WTC11 (cell line): ENCODE data around the gene PCBD1. TPM values are rescaled to one million over a fixed set of nuclear protein-coding genes. Genes with fewer than 3 reads are reported as not detected.

Experiments used
- ATAC-seq: fragments of 200-7000 bp; cut with Tn5 transposase; 2 replicates; pipeline ENCODE4 v1.10.0; 2021; ENCODE audit warnings: mild to moderate bottlenecking, moderate library complexity
- CTCF ChIA-PET: fragments of 300-600 bp; sonication (Branson Sonifier 250); formaldehyde crosslinking; loops from one replicate; lab custom pipeline; 2021; ENCODE audit warnings: antibody characterized with exemption; lab: Charles Lee
- POLR2A ChIA-PET: fragments of 350-600 bp; sonication (Branson Sonifier 250); formaldehyde crosslinking; loops from one replicate; lab custom pipeline; 2021; ENCODE audit warnings: antibody characterized with exemption; lab: Charles Lee
- DNase-seq: peaks from one replicate; pipeline ENCODE4 v3.0.0; 2021; ENCODE audit warnings: low spot score
- H3K27ac Mint-ChIP-seq: 2 replicates; pipeline ENCODE4 v1.8.0; 2021; ENCODE audit warnings: mixed read lengths
- H3K27me3 Mint-ChIP-seq: 2 replicates; pipeline ENCODE4 v1.8.0; 2021; ENCODE audit warnings: low read depth, mild to moderate bottlenecking, moderate library complexity, mixed read lengths
- H3K36me3 Mint-ChIP-seq: 2 replicates; pipeline ENCODE4 v1.8.0; 2021; ENCODE audit warnings: mixed read lengths
- H3K4me1 Mint-ChIP-seq: 2 replicates; pipeline ENCODE4 v1.8.0; 2022; ENCODE audit warnings: mixed read lengths
- H3K4me3 Mint-ChIP-seq: 2 replicates; pipeline ENCODE4 v1.8.0; 2021; ENCODE audit warnings: mild to moderate bottlenecking, moderate library complexity, mixed read lengths
- H3K9me3 Mint-ChIP-seq: 2 replicates; pipeline ENCODE4 v1.8.0; 2021; ENCODE audit warnings: mixed read lengths
- ATF2 ChIP-seq: sonication (generic); formaldehyde crosslinking; IDR thresholded peaks from 2 replicates; pipeline ENCODE4 v1.8.1; 2022; ENCODE audit warnings: low read depth, missing genetic modification reagents, borderline replicate concordance
- CDX4 ChIP-seq: fragments of 250-450 bp; sonication (Bioruptor Pico); IDR thresholded peaks from 2 replicates; pipeline ENCODE4 v1.9.0; 2021; ENCODE audit warnings: moderate library complexity, mild to moderate bottlenecking, inconsistent platforms, borderline replicate concordance
- E2F5 ChIP-seq: sonication (generic); formaldehyde crosslinking; IDR thresholded peaks from 2 replicates; pipeline ENCODE4 v1.8.1; 2022; ENCODE audit warnings: mild to moderate bottlenecking, moderate library complexity, missing genetic modification reagents
- ELF4 ChIP-seq: sonication (generic); formaldehyde crosslinking; IDR thresholded peaks from 2 replicates; pipeline ENCODE4 v1.8.1; 2022; ENCODE audit warnings: low read depth, mild to moderate bottlenecking, moderate library complexity, missing genetic modification reagents
- EMX1 ChIP-seq: fragments of 250-450 bp; sonication (Bioruptor Pico); IDR thresholded peaks from 2 replicates; pipeline ENCODE4 v1.8.0; 2021; ENCODE audit warnings: mild to moderate bottlenecking
- FOXK1 ChIP-seq: sonication (generic); formaldehyde crosslinking; IDR thresholded peaks from 2 replicates; pipeline ENCODE4 v1.8.0; 2022; ENCODE audit warnings: mild to moderate bottlenecking, moderate library complexity, missing genetic modification reagents
- IRF1 ChIP-seq: sonication (generic); formaldehyde crosslinking; IDR thresholded peaks from 2 replicates; pipeline ENCODE4 v1.8.0; 2023; ENCODE audit warnings: missing genetic modification reagents
- KAT7 ChIP-seq: sonication (generic); formaldehyde crosslinking; IDR thresholded peaks from 2 replicates; pipeline ENCODE4 v1.8.1; 2023; ENCODE audit warnings: missing genetic modification reagents, mild to moderate bottlenecking, borderline replicate concordance
- NFATC4 ChIP-seq: fragments of 250-450 bp; sonication (Bioruptor Pico); IDR thresholded peaks from 2 replicates; pipeline ENCODE4 v1.9.0; 2021; ENCODE audit warnings: mild to moderate bottlenecking
- NR1H2 ChIP-seq: sonication (generic); formaldehyde crosslinking; IDR thresholded peaks from 2 replicates; pipeline ENCODE4 v1.9.0; 2021; ENCODE audit warnings: mild to moderate bottlenecking, moderate library complexity, missing genetic modification reagents
- PRDM15 ChIP-seq: sonication (generic); formaldehyde crosslinking; IDR thresholded peaks from 2 replicates; pipeline ENCODE4 v1.8.0; 2022; ENCODE audit warnings: missing genetic modification reagents
- RELA ChIP-seq: sonication (generic); formaldehyde crosslinking; IDR thresholded peaks from 2 replicates; pipeline ENCODE4 v1.8.1; 2022; ENCODE audit warnings: missing genetic modification reagents, mild to moderate bottlenecking, borderline replicate concordance
- SP1 ChIP-seq: sonication (generic); formaldehyde crosslinking; conservative IDR thresholded peaks from 2 replicates; pipeline ENCODE4 v1.8.1; 2022; ENCODE audit warnings: missing genetic modification reagents
- STAT6 ChIP-seq: sonication (generic); formaldehyde crosslinking; conservative IDR thresholded peaks from 2 replicates; pipeline ENCODE4 v1.8.1; 2023; ENCODE audit warnings: mild to moderate bottlenecking, low read depth, missing genetic modification reagents, moderate library complexity
- ZNF219 ChIP-seq: sonication (generic); formaldehyde crosslinking; IDR thresholded peaks from 2 replicates; pipeline ENCODE4 v1.8.0; 2023; ENCODE audit warnings: missing genetic modification reagents, mild to moderate bottlenecking, borderline replicate concordance
- ZNF281 ChIP-seq: sonication (generic); formaldehyde crosslinking; IDR thresholded peaks from 2 replicates; pipeline ENCODE4 v1.8.0; 2023; ENCODE audit warnings: mild to moderate bottlenecking, missing genetic modification reagents
- ZNF317 ChIP-seq: sonication (generic); formaldehyde crosslinking; IDR thresholded peaks from 2 replicates; pipeline ENCODE4 v1.8.1; 2023; ENCODE audit warnings: low read depth, mild to moderate bottlenecking, moderate library complexity, missing genetic modification reagents, borderline replicate concordance
- total RNA-seq: library from RNA; stranded (reverse); gene quantifications from 3 replicates; pipeline ENCODE4 v1.2.3, GENCODE V29; 2021

PCBD1 gene
- total RNA-seq, 1 experiment from 2014 or later, result 32.5 TPM

GRCh38 chr10:70845256-70845655 is 43.1 kb downstream of the PCBD1 start (continued):
- no peak for TF ChIP-seq NFATC4 (CRISPR knock-in tag)
- TF ChIP-seq E2F5 (CRISPR knock-in tag), result no peak
- TF ChIP-seq SP1 (CRISPR knock-in tag), result no peak

- ATAC-seq, result no peak
- TF ChIP-seq KAT7 (no peak), STAT6 (CRISPR knock-in tag) (no peak), NFATC4 (CRISPR knock-in tag) (no peak), ZNF219 (CRISPR knock-in tag) (no peak), NR1H2 (CRISPR knock-in tag) (no peak)
- TF ChIP-seq, all 79 proteins: peak for 0
- H3K27ac Mint-ChIP-seq, result no peak overlapping the region
- CTCF ChIA-PET, result no interaction called here
- no peak overlapping the region for H3K4me3 Mint-ChIP-seq
- no peaks in the 10 kb centered on the region for H3K9me3 Mint-ChIP-seq
- H3K4me1 Mint-ChIP-seq, result no peaks in the 10 kb centered on the region
- DNase-seq, result no peak
- H3K36me3 Mint-ChIP-seq, result peaks cover 28% of the 10 kb centered on the region
- H3K27me3 Mint-ChIP-seq, result no peaks in the 10 kb centered on the region
- POLR2A ChIA-PET, result no interaction called here
These were observed 44.4 kb downstream of the PCBD1 start for GRCh38 chr10:70843776-70844489.

GRCh38 chr10:70843333-70843732 is 45.0 kb downstream of the PCBD1 start:
- Mint-ChIP-seq H3K4me3 (no peak overlapping the region), H3K9me3 (no peaks in the 10 kb centered on the region), H3K4me1 (no peaks in the 10 kb centered on the region), H3K36me3 (peaks cover 30% of the 10 kb centered on the region), H3K27me3 (no peaks in the 10 kb centered on the region), H3K27ac (no peak overlapping the region)
- ATAC-seq, result no peak
- ChIA-PET CTCF (no interaction called here), POLR2A (no interaction called here)
- no peak for DNase-seq
- TF ChIP-seq ZNF317, result no peak
- TF ChIP-seq RELA (CRISPR knock-in tag), result no peak
- no peak for TF ChIP-seq ZNF219 (CRISPR knock-in tag)
- TF ChIP-seq FOXK1 (CRISPR knock-in tag), result no peak
- no peak for TF ChIP-seq IRF1 (CRISPR knock-in tag)
- TF ChIP-seq ZNF281 (CRISPR knock-in tag), result no peak
- no peak for TF ChIP-seq ELF4 (CRISPR knock-in tag)
- TF ChIP-seq CDX4, result no peak
- TF ChIP-seq EMX1 (CRISPR knock-in tag), result no peak
- TF ChIP-seq PRDM15 (CRISPR knock-in tag), result no peak
- no peak for TF ChIP-seq ATF2 (CRISPR knock-in tag)
- TF ChIP-seq NR1H2 (CRISPR knock-in tag), result no peak
